Testis (tissue), 2 donors: ENCODE measurements around the gene CNTLN.

Experiments used
- POLR2A ChIP-seq: fragments of 450-650 bp; IDR thresholded peaks from one replicate; pipeline ENCODE4 v1.6.1; 2017; ENCODE audit warnings: antibody characterized with exemption, mild to moderate bottlenecking, moderate library complexity
- TF ChIP-seq, protein P1 (sequence below), 3 experiments: fragments of 450-650 bp in 2 of 3; fragments of 200-600 bp in 1 of 3; sonication (generic) in 1 of 3; IDR thresholded peaks; one replicate each; pipeline ENCODE4 v1.5.1; 2016 to 2019; ENCODE audit warnings: antibody characterized with exemption in 3 of 3, mild to moderate bottlenecking in 2 of 3, moderate library complexity in 1 of 3

DNA sequence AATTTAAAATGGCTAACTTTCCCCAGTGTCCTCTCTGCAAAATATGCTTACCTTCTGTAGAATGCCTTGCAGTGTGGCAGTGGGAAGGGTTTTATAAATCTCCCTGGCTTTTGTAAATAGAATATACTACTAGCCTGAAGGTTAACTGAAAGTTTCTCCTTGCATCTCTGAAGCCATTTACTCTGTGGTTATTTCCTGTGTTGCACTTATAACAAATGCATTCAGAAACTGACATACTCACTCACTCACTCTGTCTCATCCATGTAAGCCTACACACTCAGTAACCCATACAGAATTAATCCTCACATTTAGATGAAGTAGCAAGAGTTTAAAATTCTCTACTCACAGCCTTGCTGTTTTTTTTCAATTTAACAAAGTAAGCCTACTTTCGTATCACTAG, 356.9 kb downstream of the CNTLN start:
- no peak for TF ChIP-seq POLR2A
- TF ChIP-seq, protein P1, sequence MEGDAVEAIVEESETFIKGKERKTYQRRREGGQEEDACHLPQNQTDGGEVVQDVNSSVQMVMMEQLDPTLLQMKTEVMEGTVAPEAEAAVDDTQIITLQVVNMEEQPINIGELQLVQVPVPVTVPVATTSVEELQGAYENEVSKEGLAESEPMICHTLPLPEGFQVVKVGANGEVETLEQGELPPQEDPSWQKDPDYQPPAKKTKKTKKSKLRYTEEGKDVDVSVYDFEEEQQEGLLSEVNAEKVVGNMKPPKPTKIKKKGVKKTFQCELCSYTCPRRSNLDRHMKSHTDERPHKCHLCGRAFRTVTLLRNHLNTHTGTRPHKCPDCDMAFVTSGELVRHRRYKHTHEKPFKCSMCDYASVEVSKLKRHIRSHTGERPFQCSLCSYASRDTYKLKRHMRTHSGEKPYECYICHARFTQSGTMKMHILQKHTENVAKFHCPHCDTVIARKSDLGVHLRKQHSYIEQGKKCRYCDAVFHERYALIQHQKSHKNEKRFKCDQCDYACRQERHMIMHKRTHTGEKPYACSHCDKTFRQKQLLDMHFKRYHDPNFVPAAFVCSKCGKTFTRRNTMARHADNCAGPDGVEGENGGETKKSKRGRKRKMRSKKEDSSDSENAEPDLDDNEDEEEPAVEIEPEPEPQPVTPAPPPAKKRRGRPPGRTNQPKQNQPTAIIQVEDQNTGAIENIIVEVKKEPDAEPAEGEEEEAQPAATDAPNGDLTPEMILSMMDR (IDR thresholded peaks at IDR 0.05) = no peak
